Activated CD4-positive, alpha-beta T cell treated with anti-CD3 and anti-CD28 coated beads, Interleukin-2, amount 10 ng/mL, durations not matched to agents 24 days and 14 days (primary cell): ENCODE results near the gene GABRP. TPM values are rescaled to one million over a fixed set of nuclear protein-coding genes. Genes with fewer than 3 reads are reported as not detected.

ENCODE experiments used
- DNase-seq: peaks from one replicate; pipeline ENCODE4 v3.0.0; 2022
- H3K27ac Mint-ChIP-seq: one replicate; pipeline ENCODE4 v1.8.0; 2022; ENCODE audit warnings: mild to moderate bottlenecking, mixed read lengths
- H3K27me3 Mint-ChIP-seq: one replicate; pipeline ENCODE4 v1.8.0; 2022; ENCODE audit warnings: mixed read lengths
- H3K36me3 Mint-ChIP-seq: one replicate; pipeline ENCODE4 v1.8.0; 2022; ENCODE audit warnings: low read depth, mild to moderate bottlenecking, mixed read lengths
- H3K4me1 Mint-ChIP-seq: one replicate; pipeline ENCODE4 v1.8.0; 2021; ENCODE audit warnings: mixed read lengths
- H3K4me3 Mint-ChIP-seq: one replicate; pipeline ENCODE4 v1.8.0; 2022; ENCODE audit warnings: mild to moderate bottlenecking, moderate library complexity, mixed read lengths
- H3K9me3 Mint-ChIP-seq: one replicate; pipeline ENCODE4 v1.8.0; 2021; ENCODE audit warnings: mixed read lengths
- intact Hi-C: fragments of 100-400 bp; cut with micrococcal nuclease; formaldehyde crosslinking; loops from one replicate; pipeline ENCODE4 v1.15.1; 2023
- total RNA-seq: library from RNA; stranded (reverse); gene quantifications from 2 replicates; pipeline ENCODE4 v1.2.3, GENCODE V29; 2022

The GABRP gene, protein sequence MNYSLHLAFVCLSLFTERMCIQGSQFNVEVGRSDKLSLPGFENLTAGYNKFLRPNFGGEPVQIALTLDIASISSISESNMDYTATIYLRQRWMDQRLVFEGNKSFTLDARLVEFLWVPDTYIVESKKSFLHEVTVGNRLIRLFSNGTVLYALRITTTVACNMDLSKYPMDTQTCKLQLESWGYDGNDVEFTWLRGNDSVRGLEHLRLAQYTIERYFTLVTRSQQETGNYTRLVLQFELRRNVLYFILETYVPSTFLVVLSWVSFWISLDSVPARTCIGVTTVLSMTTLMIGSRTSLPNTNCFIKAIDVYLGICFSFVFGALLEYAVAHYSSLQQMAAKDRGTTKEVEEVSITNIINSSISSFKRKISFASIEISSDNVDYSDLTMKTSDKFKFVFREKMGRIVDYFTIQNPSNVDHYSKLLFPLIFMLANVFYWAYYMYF
- not detected in 2 replicates for total RNA-seq

DNA sequence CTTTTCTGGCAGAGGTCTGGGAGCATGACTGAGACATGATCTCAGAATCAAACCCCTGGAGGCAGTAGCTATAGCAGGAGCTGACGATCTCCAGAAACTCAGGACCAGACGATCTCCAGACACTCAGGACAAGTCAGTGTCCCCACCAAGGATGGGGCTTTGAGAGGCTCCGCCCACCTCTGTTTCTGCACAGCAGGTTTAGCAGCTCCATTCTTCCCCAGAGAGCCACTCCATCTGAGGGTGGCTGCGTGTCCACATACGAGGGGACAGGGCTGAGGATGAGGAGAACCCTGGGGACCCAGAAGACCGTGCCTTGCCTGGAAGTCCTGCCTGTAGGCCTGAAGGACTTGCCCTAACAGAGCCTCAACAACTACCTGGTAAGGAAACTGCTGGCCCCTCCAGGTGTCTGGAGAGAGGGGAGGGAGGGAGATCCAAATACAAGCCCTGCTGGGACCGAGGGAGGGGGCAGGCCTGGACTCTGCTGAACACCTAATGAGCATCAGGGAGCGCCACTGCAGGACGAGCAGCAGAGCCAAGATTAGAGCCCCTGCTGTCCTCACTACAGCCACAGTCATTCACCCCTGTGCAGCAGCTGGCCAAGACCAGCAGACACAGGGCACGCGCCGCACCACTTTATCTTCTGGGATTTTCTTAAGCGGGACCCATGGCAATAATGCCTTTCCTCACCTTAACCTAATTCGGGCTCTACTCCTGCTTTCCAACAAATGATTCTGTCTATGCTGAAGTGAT, at the start of gene GABRP:
GABRP (plus strand) TSS at position 228 of the 750 bp plus-strand sequence. CDS start 4,891 bp downstream, outside the sequence.
- Mint-ChIP-seq H3K27me3 (no peaks in the 10 kb centered on the region), H3K27ac (no peak within 1 kb of the TSS), H3K4me1 (no peaks in the 10 kb centered on the region), H3K36me3 (no peaks in the 10 kb centered on the region), H3K4me3 (no peak within 1 kb of the TSS), H3K9me3 (no peaks in the 10 kb centered on the region)
- DNase-seq, result no peak
- intact Hi-C loops, result no loop called here

DNA sequence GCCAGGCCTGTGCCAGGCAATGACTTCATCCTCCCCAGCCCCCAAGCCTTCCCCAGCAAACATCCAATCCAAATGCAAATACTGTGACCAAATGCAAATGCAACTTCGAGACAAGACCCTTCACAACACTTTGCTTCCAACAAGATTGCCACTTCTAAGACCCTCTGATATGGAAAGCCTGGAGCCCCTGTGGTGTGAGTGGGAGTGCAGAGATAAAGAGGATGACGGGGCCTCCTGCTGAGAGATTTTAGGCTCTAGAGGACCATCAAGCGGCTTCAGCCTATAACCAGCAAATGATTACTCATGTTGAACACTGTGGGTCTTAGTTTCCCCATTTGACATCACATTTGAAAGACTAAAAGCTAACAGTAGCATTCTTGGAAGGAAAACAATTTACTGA, 46.6 kb upstream of the GABRP start:
- Mint-ChIP-seq H3K4me1 (no peaks in the 10 kb centered on the region), H3K36me3 (no peaks in the 10 kb centered on the region), H3K9me3 (no peaks in the 10 kb centered on the region), H3K4me3 (no peak overlapping the region), H3K27ac (no peak overlapping the region), H3K27me3 (peaks cover 9% of the 10 kb centered on the region)
- intact Hi-C loops, result no loop called here
- DNase-seq, result no peak

DNA sequence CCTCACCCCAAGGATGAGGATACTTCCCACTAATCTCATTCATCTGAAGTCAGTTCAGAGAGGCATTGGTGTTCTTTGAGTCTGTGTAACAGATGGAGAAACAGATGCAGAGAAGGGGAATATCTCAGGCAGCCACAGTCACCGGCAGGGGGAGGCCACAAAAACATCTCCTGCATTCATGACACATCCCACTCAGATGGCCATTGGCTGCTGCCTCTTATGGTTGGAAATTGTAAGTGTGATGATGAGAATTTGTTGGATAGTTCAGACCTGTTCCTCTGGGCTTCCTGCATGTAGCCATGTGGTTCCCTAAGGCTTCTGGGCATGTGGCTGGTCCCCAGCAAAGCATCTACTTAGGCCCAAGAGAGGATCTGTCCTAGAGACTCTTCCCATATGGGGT, 45.9 kb upstream of the GABRP start:
- H3K27ac Mint-ChIP-seq, result no peak overlapping the region
- H3K4me1 Mint-ChIP-seq, result no peaks in the 10 kb centered on the region
- H3K27me3 Mint-ChIP-seq, result peaks cover 10% of the 10 kb centered on the region
- H3K36me3 Mint-ChIP-seq, result no peaks in the 10 kb centered on the region
- intact Hi-C loops, result no loop called here
- no peak for DNase-seq
- no peaks in the 10 kb centered on the region for H3K9me3 Mint-ChIP-seq
- H3K4me3 Mint-ChIP-seq, result no peak overlapping the region

DNA sequence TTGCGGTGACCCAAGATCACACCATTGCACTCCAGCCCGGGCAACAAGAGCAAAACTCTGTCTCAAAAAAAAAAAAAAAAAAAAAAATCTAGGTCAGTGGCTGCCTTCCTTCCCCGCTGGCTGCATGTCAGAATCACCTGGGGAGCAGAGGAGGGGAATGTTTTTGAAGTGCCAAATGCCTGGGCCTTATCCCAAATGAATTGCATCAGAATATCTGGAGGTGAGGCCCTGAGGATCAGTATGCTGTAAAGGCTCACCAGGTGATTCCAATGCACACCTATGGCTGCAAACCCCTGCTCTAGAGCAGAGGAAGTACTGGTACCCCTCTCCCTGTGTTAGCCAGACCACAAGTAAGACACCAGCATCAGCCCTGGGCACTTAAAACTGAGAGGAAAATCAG, 44.7 kb upstream of the GABRP start:
- no peak for DNase-seq
- Mint-ChIP-seq H3K27ac (no peak overlapping the region), H3K9me3 (no peaks in the 10 kb centered on the region), H3K4me3 (no peak overlapping the region), H3K27me3 (peaks cover 11% of the 10 kb centered on the region), H3K4me1 (no peaks in the 10 kb centered on the region), H3K36me3 (no peaks in the 10 kb centered on the region)
- intact Hi-C loops, result no loop called here

DNA sequence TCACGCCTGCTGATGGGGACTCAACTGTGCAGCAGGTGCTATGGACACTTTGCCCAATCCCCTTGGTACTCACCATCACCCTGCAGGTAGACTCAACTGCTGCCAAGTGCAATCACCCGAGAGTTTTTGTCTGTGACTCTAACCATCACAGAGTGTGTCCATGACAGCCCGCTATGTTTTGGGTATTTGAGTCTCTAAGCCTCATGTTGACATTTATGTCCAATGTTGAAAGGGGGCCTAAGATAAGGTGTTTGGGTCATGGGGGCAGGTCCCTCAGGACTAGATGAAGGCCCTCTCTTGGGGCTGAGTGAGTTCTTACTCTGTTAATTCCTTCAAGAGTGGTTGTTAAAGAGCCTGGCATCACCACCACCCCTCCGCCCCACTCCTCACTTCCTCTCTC, 44.1 kb upstream of the GABRP start:
- no peak for DNase-seq
- Mint-ChIP-seq H3K4me1 (peaks cover 2% of the 10 kb centered on the region), H3K4me3 (no peak overlapping the region), H3K27ac (no peak overlapping the region), H3K36me3 (no peaks in the 10 kb centered on the region), H3K27me3 (peaks cover 15% of the 10 kb centered on the region), H3K9me3 (no peaks in the 10 kb centered on the region)
- intact Hi-C loops, result no loop called here

DNA sequence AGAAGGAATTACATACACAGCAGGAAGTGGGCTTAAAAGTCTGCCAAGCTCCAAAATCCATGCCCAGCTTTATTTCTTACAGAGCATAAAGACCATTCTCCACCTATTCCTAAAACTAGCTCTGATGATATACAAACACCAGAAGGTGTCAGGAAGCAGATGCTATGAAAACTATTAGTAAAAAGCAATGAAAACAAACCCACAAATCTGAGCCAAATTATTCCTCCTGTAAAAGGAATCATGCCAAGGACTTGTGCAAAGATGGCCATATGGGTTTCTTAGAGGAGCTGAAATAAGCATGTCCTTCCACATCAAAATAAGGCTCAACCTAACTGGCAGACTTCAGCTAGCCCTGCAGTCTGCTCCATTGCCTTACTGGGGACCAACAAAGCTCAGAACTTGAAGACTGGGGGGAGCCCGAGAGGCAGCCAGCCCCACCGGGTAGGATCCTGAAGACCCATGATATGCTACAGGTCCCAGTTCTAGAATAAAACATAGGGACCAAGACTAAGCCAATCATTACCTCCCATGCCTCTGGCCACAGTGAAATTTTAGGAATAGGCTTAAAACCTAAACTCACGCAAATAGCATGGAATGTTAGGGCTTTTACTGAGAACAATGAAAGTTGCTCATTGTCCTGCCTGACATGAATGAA, 42.8 kb upstream of the GABRP start:
- no peak for DNase-seq
- Mint-ChIP-seq H3K27me3 (peaks cover 19% of the 10 kb centered on the region), H3K4me3 (no peak overlapping the region), H3K4me1 (peaks cover 2% of the 10 kb centered on the region), H3K9me3 (no peaks in the 10 kb centered on the region), H3K36me3 (no peaks in the 10 kb centered on the region), H3K27ac (no peak overlapping the region)
- intact Hi-C loops, result loop anchor here (10.0 kb wide), 2 partner anchors 484 to 604 kb away; no protein-coding TSS in a partner anchor

DNA sequence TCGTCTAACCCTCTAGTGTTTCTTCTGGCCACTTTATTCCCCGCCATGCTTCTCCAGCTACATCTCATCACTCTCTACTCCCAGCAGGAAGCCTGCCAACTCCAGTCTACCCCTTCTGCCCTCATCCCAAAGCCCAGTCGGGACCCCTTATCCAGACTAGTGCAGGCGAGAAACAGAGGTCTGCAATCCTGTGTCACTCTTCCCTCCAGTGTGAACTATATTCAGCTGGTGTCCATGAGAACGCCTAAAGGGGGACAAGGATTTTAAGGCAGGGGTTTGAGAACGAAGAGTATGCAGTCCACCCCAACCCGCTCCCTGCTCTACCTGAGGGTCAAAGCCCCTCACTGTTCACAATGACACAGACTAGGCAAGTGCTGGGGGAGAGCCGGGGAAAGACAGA, 41.7 kb upstream of the GABRP start:
- Mint-ChIP-seq H3K36me3 (no peaks in the 10 kb centered on the region), H3K4me1 (peaks cover 2% of the 10 kb centered on the region), H3K4me3 (no peak overlapping the region), H3K9me3 (no peaks in the 10 kb centered on the region), H3K27ac (no peak overlapping the region), H3K27me3 (peaks cover 17% of the 10 kb centered on the region)
- intact Hi-C loops, result loop anchor here (10.0 kb wide), 2 partner anchors 483 to 603 kb away; no protein-coding TSS in a partner anchor
- no peak for DNase-seq

DNA sequence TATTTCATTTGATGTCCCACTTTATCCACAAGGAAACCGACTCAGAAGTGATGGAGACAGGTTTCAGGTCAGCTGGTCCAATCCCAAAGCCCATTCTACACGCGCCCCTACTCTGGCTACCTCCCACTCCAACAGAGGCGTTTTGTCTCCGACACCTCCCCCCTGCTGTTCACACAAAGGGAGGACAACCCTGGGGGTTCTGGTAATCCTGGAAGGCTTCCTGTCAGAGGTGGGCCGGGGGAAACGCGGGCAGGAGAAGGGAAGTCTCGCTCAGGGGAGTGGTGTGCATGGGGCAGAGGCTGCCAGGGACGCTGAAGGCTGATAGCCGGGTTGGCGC, 39.7 kb upstream of the GABRP start:
- Mint-ChIP-seq H3K9me3 (no peaks in the 10 kb centered on the region), H3K4me3 (no peak overlapping the region), H3K27me3 (peaks cover 17% of the 10 kb centered on the region), H3K4me1 (peaks cover 2% of the 10 kb centered on the region), H3K27ac (no peak overlapping the region), H3K36me3 (no peaks in the 10 kb centered on the region)
- no peak for DNase-seq
- intact Hi-C loops, result loop anchor here (10.0 kb wide), 2 partner anchors 481 to 601 kb away; no protein-coding TSS in a partner anchor

DNA sequence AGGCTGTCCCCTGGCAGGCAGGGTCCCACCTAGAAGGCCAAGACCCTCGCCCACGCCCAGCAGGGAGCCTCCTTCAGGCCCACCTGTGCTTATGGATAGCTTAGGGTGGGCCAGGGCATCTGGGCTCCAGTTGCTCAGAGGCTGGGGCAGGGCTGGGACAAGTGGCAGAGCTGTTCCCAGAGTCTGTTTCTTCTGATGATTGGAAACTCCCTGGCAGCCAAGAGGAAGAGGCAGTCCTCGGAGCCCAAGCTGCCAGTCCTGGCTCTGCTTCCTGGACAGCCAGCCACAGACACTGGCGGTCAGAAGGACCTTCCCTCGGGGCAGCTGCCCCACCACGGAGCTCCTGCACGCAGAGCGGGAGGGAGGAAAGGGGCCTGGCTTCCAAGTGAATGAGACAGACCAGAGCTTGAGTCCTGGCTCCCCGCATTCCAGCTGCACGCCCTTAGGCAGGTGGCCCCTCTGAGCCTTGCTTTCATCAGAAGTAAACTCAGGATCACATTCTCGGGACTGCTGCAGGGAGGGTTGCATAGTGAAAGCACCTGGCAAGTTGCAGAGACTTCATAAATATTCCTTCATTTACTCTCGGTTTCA, 37.9 kb upstream of the GABRP start:
- Mint-ChIP-seq H3K27me3 (peaks cover 17% of the 10 kb centered on the region), H3K27ac (no peak overlapping the region), H3K4me1 (peaks cover 2% of the 10 kb centered on the region), H3K4me3 (no peak overlapping the region), H3K9me3 (no peaks in the 10 kb centered on the region), H3K36me3 (no peaks in the 10 kb centered on the region)
- intact Hi-C loops, result loop anchor here (10.0 kb wide), 2 partner anchors 479 to 599 kb away; no protein-coding TSS in a partner anchor
- DNase-seq, result no peak

DNA sequence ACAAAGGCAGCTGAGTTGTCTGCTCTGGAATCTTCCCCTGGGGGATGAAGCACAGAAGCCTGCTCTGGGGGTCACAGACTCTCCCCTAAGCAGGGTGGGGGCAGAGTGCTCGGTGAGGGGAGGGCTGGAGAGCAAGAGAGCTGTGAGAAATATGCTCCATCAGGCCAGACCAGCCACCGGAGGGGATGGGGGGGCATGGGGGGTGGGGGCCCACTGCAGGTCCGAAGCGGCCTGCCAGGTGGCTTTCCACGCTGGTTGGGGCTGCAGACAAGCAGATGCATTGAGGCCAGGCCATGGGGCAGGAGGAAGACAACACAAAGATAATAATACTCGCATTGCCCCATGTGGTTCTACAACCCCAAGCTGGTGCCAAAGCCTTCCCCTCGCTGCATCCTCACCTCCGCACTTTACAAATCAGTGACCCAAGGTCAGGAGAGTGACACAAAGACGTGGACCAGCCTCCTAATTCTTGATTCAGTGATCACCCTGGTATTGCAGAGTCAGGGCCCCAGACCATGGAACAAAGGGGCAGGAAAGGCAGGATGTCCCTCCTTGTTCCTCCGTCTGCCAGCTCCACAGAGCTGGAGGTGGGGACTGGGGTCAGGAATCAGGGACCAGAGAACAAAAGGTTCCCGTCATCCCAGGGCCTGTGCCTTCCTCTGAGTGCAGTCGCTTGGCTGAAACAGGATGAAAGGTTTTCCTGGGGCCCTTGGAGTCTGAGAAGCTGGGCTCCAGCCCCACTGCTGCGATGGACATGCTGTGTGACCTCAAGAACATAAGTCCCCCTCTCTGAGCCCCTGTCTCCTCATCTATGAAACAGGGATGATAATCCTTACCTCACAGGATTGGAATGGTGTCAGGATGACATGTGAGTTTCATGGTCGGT, 37.2 kb upstream of the GABRP start:
- Mint-ChIP-seq H3K27ac (no peak overlapping the region), H3K9me3 (no peaks in the 10 kb centered on the region), H3K4me1 (peaks cover 2% of the 10 kb centered on the region), H3K36me3 (no peaks in the 10 kb centered on the region), H3K4me3 (no peak overlapping the region), H3K27me3 (peaks cover 17% of the 10 kb centered on the region)
- intact Hi-C loops, result loop anchor here (10.0 kb wide), 2 partner anchors 478 to 598 kb away; no protein-coding TSS in a partner anchor
- DNase-seq, result no peak

DNA sequence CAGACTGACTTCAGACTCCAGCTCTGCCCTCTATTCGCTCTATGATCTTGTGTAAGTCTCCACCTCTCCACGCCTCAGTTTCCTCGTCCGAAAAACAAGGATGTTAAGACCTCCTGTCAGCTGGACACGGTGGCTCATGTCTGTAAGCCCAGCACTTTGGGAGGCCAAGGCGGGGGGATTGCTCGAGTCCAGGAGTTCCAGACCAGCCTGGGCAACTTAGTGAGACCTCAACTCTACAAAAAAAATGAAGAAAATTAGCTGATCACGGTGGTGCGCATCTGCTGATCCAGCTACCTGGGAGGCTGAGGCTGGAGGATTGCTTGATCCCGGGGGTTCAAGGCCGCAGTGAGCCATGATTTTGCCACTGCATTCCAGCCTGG, 36.6 kb upstream of the GABRP start:
- no peak overlapping the region for H3K4me3 Mint-ChIP-seq
- peaks cover 2% of the 10 kb centered on the region for H3K4me1 Mint-ChIP-seq
- no peak for DNase-seq
- H3K9me3 Mint-ChIP-seq, result no peaks in the 10 kb centered on the region
- H3K27me3 Mint-ChIP-seq, result peaks cover 14% of the 10 kb centered on the region
- intact Hi-C loops, result loop anchor here (10.0 kb wide), 2 partner anchors 478 to 598 kb away; no protein-coding TSS in a partner anchor
- no peaks in the 10 kb centered on the region for H3K36me3 Mint-ChIP-seq
- H3K27ac Mint-ChIP-seq, result no peak overlapping the region

DNA sequence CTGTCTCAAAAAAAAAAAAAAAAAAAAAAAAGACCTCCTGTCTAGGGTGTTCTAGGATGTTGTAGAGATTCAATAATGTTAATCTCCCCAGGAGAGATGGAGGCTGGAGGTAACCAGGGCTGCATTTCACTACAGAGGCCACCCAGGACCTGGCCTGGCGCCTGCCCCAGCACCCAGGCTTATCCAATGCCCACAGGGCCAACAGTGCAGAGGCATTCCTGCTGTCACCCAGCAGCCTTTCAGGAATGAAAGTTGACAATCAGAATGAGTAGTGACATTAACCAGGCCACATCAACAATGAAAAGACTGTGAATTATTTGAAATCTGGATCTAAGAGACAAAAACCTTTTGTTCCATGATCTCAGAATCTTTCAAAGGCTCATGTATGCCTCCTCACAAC, 36.2 kb upstream of the GABRP start:
- intact Hi-C loops, result loop anchor here (10.0 kb wide), 2 partner anchors 477 to 597 kb away; no protein-coding TSS in a partner anchor
- Mint-ChIP-seq H3K4me1 (peaks cover 2% of the 10 kb centered on the region), H3K36me3 (no peaks in the 10 kb centered on the region), H3K4me3 (no peak overlapping the region), H3K27ac (no peak overlapping the region), H3K9me3 (no peaks in the 10 kb centered on the region), H3K27me3 (peaks cover 13% of the 10 kb centered on the region)
- no peak for DNase-seq

DNA sequence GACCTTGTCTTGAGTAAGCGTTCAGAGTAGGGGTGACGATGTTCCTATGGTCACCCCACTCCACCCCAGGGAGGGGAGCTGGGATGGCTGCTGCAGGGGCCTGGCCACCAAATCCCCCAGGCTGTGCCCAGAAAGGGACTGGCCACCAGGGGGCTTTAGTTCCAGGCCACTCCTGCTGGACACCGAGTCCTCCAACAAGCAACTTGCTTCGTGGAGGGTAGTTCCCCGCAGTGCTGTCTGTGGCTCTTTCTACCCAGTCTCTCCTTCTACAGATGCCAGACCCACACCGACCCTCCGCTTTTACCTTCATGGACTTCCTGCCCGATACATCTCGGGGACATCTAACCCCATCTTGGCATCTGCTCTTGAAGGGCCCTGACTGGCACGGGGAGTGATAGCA, 35.7 kb upstream of the GABRP start:
- intact Hi-C loops, result loop anchor here (10.0 kb wide), 2 partner anchors 477 to 597 kb away; no protein-coding TSS in a partner anchor
- Mint-ChIP-seq H3K9me3 (no peaks in the 10 kb centered on the region), H3K27ac (no peak overlapping the region), H3K4me1 (peaks cover 2% of the 10 kb centered on the region), H3K4me3 (no peak overlapping the region), H3K36me3 (no peaks in the 10 kb centered on the region), H3K27me3 (peaks cover 13% of the 10 kb centered on the region)
- DNase-seq, result no peak
